ENCODE data around the gene BNIP5. TPM values are rescaled to one million over a fixed set of nuclear protein-coding genes. Genes with fewer than 3 reads are reported as not detected.

The BNIP5 gene
- total and polyA plus RNA-seq, 2 experiments from 2014 or later: 0.12 TPM; not detected in 1

DNA sequence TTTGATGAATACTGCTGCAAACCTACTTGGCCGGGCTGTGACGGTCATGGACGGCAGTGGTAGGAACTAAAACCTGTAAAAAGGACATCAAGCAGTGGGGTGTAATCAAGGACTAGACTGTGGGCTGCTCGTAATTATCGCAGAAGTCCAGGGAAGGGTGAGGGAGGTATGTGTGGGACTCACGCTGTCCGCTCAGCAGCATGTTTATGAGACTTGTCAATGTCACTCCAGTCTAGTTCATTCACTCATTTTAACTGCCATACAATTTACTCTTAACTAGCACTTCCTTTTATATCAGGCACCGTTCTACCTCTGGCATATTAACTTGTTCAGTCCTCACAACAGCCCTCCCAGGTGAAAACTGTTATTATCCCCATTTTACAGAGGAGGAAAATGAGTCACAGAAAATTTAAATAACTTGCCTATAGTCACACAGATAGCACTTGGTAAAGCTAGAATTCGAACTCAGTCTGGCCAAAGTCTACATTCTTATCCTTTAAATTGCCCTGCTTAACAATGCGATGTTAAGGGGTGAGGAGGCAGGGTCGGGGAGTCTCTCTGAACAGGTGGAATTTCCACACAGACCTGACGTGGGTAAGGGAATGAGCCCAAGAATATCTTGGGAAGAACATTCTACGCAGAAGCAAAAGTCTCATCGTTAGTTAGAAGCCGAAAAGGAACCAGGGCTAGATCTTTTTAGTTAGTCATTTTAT lies 62.7 kb downstream of the BNIP5 start:
- no peak for DNase-seq (ENCODE audit: low read depth in 1 of 2, low spot score in 1 of 2)
- no peak overlapping the region for H3K4me3 ChIP-seq
- no peak overlapping the region for H3K27ac ChIP-seq
- no peaks in the 10 kb centered on the region for H3K4me1 ChIP-seq (ENCODE audit: low read depth)
- no peaks in the 10 kb centered on the region for H3K36me3 ChIP-seq
- no peaks in the 10 kb centered on the region for H3K27me3 ChIP-seq
- TF ChIP-seq, protein P1, sequence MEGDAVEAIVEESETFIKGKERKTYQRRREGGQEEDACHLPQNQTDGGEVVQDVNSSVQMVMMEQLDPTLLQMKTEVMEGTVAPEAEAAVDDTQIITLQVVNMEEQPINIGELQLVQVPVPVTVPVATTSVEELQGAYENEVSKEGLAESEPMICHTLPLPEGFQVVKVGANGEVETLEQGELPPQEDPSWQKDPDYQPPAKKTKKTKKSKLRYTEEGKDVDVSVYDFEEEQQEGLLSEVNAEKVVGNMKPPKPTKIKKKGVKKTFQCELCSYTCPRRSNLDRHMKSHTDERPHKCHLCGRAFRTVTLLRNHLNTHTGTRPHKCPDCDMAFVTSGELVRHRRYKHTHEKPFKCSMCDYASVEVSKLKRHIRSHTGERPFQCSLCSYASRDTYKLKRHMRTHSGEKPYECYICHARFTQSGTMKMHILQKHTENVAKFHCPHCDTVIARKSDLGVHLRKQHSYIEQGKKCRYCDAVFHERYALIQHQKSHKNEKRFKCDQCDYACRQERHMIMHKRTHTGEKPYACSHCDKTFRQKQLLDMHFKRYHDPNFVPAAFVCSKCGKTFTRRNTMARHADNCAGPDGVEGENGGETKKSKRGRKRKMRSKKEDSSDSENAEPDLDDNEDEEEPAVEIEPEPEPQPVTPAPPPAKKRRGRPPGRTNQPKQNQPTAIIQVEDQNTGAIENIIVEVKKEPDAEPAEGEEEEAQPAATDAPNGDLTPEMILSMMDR (IDR thresholded peaks at IDR 0.05; ENCODE audit: low read depth, low read length): no peak
- H3K9me3 ChIP-seq (ENCODE audit: low read depth): no peaks in the 10 kb centered on the region

DNA sequence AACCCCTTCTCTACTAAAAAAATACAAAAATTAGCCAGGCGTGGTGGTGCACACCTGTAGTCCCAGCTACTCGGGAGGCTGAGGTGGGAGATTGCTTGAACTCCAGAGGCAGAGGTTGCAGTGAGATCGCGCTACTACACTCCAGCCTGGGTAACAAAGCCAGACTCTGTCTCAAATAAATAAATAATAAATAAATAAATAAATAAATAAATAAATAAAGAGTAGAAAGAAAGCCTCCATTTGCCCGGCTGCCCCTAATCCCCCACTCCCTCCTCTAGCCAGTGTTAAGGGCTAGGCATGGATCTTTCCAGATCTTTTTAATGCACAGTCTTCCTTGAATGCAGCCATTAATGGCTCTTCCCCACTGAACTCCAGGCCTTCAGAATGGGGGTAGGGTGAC lies 63.6 kb downstream of the BNIP5 start:
- Histone ChIP-seq H3K4me1 (ENCODE audit: low read depth) (no peaks in the 10 kb centered on the region), H3K27me3 (no peaks in the 10 kb centered on the region), H3K27ac (no peak overlapping the region), H3K4me3 (no peak overlapping the region), H3K36me3 (no peaks in the 10 kb centered on the region), H3K9me3 (ENCODE audit: low read depth) (no peaks in the 10 kb centered on the region)
- TF ChIP-seq, protein P1 (IDR thresholded peaks at IDR 0.05; ENCODE audit: low read depth, low read length): no peak
- DNase-seq (ENCODE audit: low read depth in 1 of 2, low spot score in 1 of 2): no peak

DNA sequence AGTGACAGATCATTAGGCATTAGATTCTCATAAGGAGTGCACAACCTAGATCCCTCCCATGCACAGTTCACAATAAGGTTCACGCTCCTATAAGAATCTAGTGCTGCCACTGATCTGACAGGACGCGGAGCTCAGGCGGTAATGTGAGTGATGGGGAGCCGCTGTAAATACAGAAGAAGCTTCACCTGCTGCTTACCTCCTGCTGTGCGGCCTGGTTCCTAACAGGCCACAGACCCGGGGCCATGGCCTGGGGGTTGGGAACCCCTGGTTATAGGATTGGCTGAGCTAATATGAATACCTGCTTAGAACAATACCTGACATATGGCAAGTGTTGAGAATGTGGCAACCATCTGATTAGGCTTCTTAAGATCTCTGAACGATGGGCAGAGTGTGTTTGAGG lies 64.5 kb downstream of the BNIP5 start:
- H3K36me3 ChIP-seq: no peaks in the 10 kb centered on the region
- no peaks in the 10 kb centered on the region for H3K27me3 ChIP-seq
- no peak for DNase-seq (ENCODE audit: low read depth in 1 of 2, low spot score in 1 of 2)
- no peaks in the 10 kb centered on the region for H3K4me1 ChIP-seq (ENCODE audit: low read depth)
- TF ChIP-seq, protein P1 (IDR thresholded peaks at IDR 0.05; ENCODE audit: low read depth, low read length): no peak
- no peak overlapping the region for H3K4me3 ChIP-seq
- H3K27ac ChIP-seq: no peak overlapping the region
- no peaks in the 10 kb centered on the region for H3K9me3 ChIP-seq (ENCODE audit: low read depth)

DNA sequence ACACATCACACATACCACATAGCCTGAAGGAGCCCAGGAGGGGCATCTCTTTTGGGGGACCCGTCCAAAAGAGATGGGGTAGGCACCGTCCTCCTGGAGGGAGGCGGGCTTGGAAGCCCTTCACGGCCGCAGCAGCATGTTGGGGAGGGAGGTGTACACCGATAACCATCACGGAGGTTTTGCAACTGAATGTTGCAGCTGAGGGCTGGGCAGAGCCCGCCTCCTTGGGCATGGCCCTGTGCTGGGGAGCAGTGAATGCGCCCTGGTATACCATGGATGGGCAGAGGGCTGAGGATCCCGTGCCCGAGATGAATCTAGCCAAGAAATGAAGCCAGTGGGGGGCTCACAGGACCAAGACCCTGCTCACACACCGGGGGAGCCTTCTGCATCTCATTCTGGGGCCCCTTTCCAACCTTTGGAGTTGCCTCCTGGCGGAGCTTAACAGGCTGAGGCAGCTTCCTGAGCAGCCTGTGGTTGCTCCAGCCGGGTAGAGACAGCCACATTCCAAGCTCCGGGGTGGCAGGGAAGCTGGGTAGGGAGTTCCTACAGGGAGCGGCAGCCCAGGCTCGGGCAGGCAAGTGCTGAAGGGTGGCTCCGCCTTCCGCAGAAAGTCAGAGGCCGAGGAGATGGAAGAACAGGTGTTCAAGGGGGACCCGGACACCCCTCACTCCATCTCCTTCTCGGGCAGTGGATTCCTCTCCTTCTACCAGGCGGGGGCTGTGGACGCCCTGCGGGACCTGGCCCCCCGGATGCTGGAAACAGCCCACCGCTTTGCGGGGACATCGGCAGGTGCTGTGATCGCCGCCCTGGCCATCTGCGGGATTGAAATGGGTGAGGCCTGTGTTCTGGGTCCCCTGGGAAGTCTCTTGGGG lies 66.6 kb downstream of the BNIP5 start, which contains the start of gene PNPLA1:
Gene PNPLA1, plus strand, starts transcription at position 227 of the 872 bp plus-strand sequence. Its CDS starts 400 bp downstream, at position 627.
- Histone ChIP-seq H3K36me3 (no peaks in the 10 kb centered on the region), H3K27me3 (no peaks in the 10 kb centered on the region), H3K4me1 (ENCODE audit: low read depth) (no peaks in the 10 kb centered on the region), H3K9me3 (ENCODE audit: low read depth) (no peaks in the 10 kb centered on the region), H3K4me3 (no peak within 1 kb of the TSS), H3K27ac (no peak within 1 kb of the TSS)
- no peak for DNase-seq (ENCODE audit: low read depth in 1 of 2, low spot score in 1 of 2)
- TF ChIP-seq, protein P1 (IDR thresholded peaks at IDR 0.05; ENCODE audit: low read depth, low read length): no peak

DNA sequence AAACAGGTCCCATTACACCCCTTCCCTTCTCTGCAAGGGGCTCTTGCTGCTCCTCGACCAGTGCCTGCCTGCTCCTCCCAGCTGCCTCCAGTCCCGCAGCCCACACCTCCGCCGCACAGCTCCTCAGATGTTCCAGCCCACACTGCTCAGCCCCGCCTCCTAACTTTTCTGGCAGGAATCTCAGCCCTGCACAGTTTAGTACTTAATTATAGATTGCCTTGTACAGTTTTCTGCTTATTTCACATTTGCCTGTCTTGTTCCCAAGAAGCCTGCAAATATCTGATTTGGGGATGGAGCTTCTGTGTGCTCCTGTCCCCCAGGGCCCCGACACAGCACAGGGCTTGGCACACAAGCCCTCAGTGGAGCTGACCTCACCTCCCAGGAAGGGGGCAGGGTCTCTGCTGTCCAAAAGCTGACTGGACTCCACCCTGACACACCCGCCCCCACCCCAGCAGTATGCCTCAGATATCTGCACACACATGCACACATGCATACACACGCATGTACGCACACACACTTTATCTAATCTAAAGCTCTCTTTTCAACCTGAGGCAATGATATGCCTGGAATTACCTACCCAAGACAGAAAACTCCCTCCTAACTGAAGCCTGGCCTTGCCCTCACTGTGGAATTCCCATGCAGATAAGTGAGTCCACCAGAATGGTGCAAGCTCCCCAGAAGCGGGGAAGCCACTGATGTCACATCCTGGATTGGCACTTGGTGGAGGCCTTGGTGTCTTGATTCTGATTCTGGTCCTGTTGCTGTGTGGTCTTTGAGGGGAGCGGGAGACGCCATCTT lies 68.0 kb downstream of the BNIP5 start:
- Histone ChIP-seq H3K9me3 (ENCODE audit: low read depth) (no peaks in the 10 kb centered on the region), H3K36me3 (no peaks in the 10 kb centered on the region), H3K27ac (no peak overlapping the region), H3K27me3 (no peaks in the 10 kb centered on the region), H3K4me1 (ENCODE audit: low read depth) (no peaks in the 10 kb centered on the region), H3K4me3 (no peak overlapping the region)
- TF ChIP-seq, protein P1 (IDR thresholded peaks at IDR 0.05; ENCODE audit: low read depth, low read length): no peak
- peak in 1 of 2 donors; percentile 70 for DNase-seq (ENCODE audit: low read depth in 1 of 2, low spot score in 1 of 2)
